SJSA1 (cell line): ENCODE data around the gene APLNR. TPM values are rescaled to one million over a fixed set of nuclear protein-coding genes. Genes with fewer than 3 reads are reported as not detected.

Experiments used
- DNase-seq, 2 experiments: peaks; one replicate each; pipeline ENCODE4 v3.0.0-alpha.2; 2015 to 2020; ENCODE audit warnings: low spot score in 2 of 2, low read depth in 1 of 2
- H3K27ac ChIP-seq: fragments of 250-450 bp; sonication (Bioruptor Pico); 2 replicates; pipeline ENCODE4 v1.5.1; 2020; ENCODE audit warnings: mild to moderate bottlenecking, moderate library complexity
- H3K27me3 ChIP-seq: fragments of 250-450 bp; sonication (Bioruptor Pico); replicated peaks from 2 replicates; pipeline ENCODE4 v1.5.1; 2020; ENCODE audit warnings: mild to moderate bottlenecking, moderate library complexity
- H3K36me3 ChIP-seq: fragments of 250-450 bp; sonication (Bioruptor Pico); 2 replicates; pipeline ENCODE4 v1.5.1; 2020; ENCODE audit warnings: mild to moderate bottlenecking
- H3K4me1 ChIP-seq: fragments of 250-450 bp; sonication (Bioruptor Pico); replicated peaks from 2 replicates; pipeline ENCODE4 v1.6.1; 2021; ENCODE audit warnings: mild to moderate bottlenecking
- H3K4me3 ChIP-seq: fragments of 250-450 bp; sonication (Bioruptor Pico); 2 replicates; pipeline ENCODE4 v1.5.1; 2020; ENCODE audit warnings: mild to moderate bottlenecking
- H3K9me3 ChIP-seq: fragments of 250-450 bp; sonication (Bioruptor Pico); replicated peaks from 2 replicates; pipeline ENCODE4 v1.5.1; 2020; ENCODE audit warnings: mild to moderate bottlenecking
- total RNA-seq: library from RNA; depleted of rRNA; stranded (reverse); fragments of >200 nt; shearing (Covaris generic); gene quantifications from 2 replicates; pipeline ENCODE4 v1.2.3, GENCODE V29; 2014

APLNR gene
- total RNA-seq, 1 experiment from 2014 or later, result not detected

GRCh38 chr11:57222239-57222638, 14.8 kb downstream of the APLNR start:
- H3K4me3 ChIP-seq, result no peak overlapping the region
- peaks cover 25% of the 10 kb centered on the region for H3K4me1 ChIP-seq
- H3K27ac ChIP-seq, result no peak overlapping the region
- no peaks in the 10 kb centered on the region for H3K27me3 ChIP-seq
- DNase-seq, result no peak
- no peaks in the 10 kb centered on the region for H3K36me3 ChIP-seq
- H3K9me3 ChIP-seq, result no peaks in the 10 kb centered on the region

- no peak overlapping the region for H3K27ac ChIP-seq
- peaks cover 33% of the 10 kb centered on the region for H3K4me1 ChIP-seq
- H3K36me3 ChIP-seq, result no peaks in the 10 kb centered on the region
- DNase-seq, result no peak
- no peak overlapping the region for H3K4me3 ChIP-seq
- H3K27me3 ChIP-seq, result no peaks in the 10 kb centered on the region
- no peaks in the 10 kb centered on the region for H3K9me3 ChIP-seq
These were observed 17.9 kb downstream of the APLNR start for GRCh38 chr11:57219021-57219627.

- Histone ChIP-seq H3K4me1 (peaks cover 24% of the 10 kb centered on the region), H3K4me3 (no peak overlapping the region), H3K36me3 (no peaks in the 10 kb centered on the region), H3K27me3 (no peaks in the 10 kb centered on the region), H3K27ac (no peak overlapping the region), H3K9me3 (no peaks in the 10 kb centered on the region)
- no peak for DNase-seq
These were observed 20.0 kb downstream of the APLNR start for GRCh38 chr11:57217053-57217452.

- Histone ChIP-seq H3K4me3 (no peak overlapping the region), H3K4me1 (peaks cover 24% of the 10 kb centered on the region), H3K36me3 (no peaks in the 10 kb centered on the region), H3K9me3 (no peaks in the 10 kb centered on the region), H3K27me3 (no peaks in the 10 kb centered on the region), H3K27ac (no peak overlapping the region)
- DNase-seq, result no peak
These were observed 20.6 kb downstream of the APLNR start for GRCh38 chr11:57216463-57216862.

GRCh38 chr11:57214494-57214893, 22.6 kb downstream of the APLNR start:
- H3K27me3 ChIP-seq, result no peaks in the 10 kb centered on the region
- no peaks in the 10 kb centered on the region for H3K9me3 ChIP-seq
- peaks cover 24% of the 10 kb centered on the region for H3K4me1 ChIP-seq
- no peak overlapping the region for H3K4me3 ChIP-seq
- no peaks in the 10 kb centered on the region for H3K36me3 ChIP-seq
- peak; percentile 71 to 74 for DNase-seq
- peak overlapping the region; percentile 45 for H3K27ac ChIP-seq

GRCh38 chr11:57214098-57214417, 23.0 kb downstream of the APLNR start:
- Histone ChIP-seq H3K9me3 (no peaks in the 10 kb centered on the region), H3K27ac (peak overlapping the region; percentile 45), H3K4me3 (no peak overlapping the region), H3K36me3 (no peaks in the 10 kb centered on the region), H3K27me3 (no peaks in the 10 kb centered on the region), H3K4me1 (peaks cover 24% of the 10 kb centered on the region)
- peak in 1 of 2 experiments; percentile 32 for DNase-seq

- H3K27me3 ChIP-seq, result no peaks in the 10 kb centered on the region
- H3K36me3 ChIP-seq, result no peaks in the 10 kb centered on the region
- H3K27ac ChIP-seq, result peak overlapping the region; percentile 13; the same call in 1 of the 2 replicates
- no peak for DNase-seq
- no peak overlapping the region for H3K4me3 ChIP-seq
- peaks cover 24% of the 10 kb centered on the region for H3K4me1 ChIP-seq
- H3K9me3 ChIP-seq, result no peaks in the 10 kb centered on the region
These were observed 23.5 kb downstream of the APLNR start for GRCh38 chr11:57213342-57214097.

GRCh38 chr11:57210781-57211180, 26.3 kb downstream of the APLNR start:
- no peak overlapping the region for H3K4me3 ChIP-seq

GRCh38 chr11:57207168-57207567, 29.9 kb downstream of the APLNR start:
- peaks cover 10% of the 10 kb centered on the region for H3K27me3 ChIP-seq
- H3K36me3 ChIP-seq, result no peaks in the 10 kb centered on the region
- no peak overlapping the region for H3K27ac ChIP-seq
- no peaks in the 10 kb centered on the region; the same call in 1 of the 2 replicates for H3K4me1 ChIP-seq
- no peaks in the 10 kb centered on the region for H3K9me3 ChIP-seq
- DNase-seq, result no peak
- no peak overlapping the region for H3K4me3 ChIP-seq

More at GRCh38 chr11:57210781-57211180, 26.3 kb downstream of the APLNR start:
- no peak for DNase-seq
- H3K27me3 ChIP-seq, result no peaks in the 10 kb centered on the region
- H3K9me3 ChIP-seq, result no peaks in the 10 kb centered on the region
- no peaks in the 10 kb centered on the region for H3K36me3 ChIP-seq
- peaks cover 19% of the 10 kb centered on the region for H3K4me1 ChIP-seq
- no peak overlapping the region for H3K27ac ChIP-seq

- DNase-seq, result peak in 1 of 2 experiments; percentile 16
- Histone ChIP-seq H3K4me3 (no peak overlapping the region), H3K27ac (no peak overlapping the region), H3K27me3 (peaks cover 20% of the 10 kb centered on the region), H3K9me3 (no peaks in the 10 kb centered on the region), H3K36me3 (no peaks in the 10 kb centered on the region), H3K4me1 (no peaks in the 10 kb centered on the region)
These were observed 31.9 kb downstream of the APLNR start for GRCh38 chr11:57205041-57205641.

- Histone ChIP-seq H3K9me3 (no peaks in the 10 kb centered on the region), H3K36me3 (no peaks in the 10 kb centered on the region)
These were observed 33.1 kb downstream of the APLNR start for GRCh38 chr11:57203882-57204480.

GRCh38 chr11:57203359-57203758, 33.7 kb downstream of the APLNR start:
- Histone ChIP-seq H3K4me1 (no peaks in the 10 kb centered on the region), H3K9me3 (no peaks in the 10 kb centered on the region), H3K27me3 (peaks cover 20% of the 10 kb centered on the region), H3K4me3 (no peak overlapping the region), H3K36me3 (no peaks in the 10 kb centered on the region), H3K27ac (no peak overlapping the region)
- no peak for DNase-seq

More at GRCh38 chr11:57203882-57204480, 33.1 kb downstream of the APLNR start:
- Histone ChIP-seq H3K4me3 (no peak overlapping the region), H3K27me3 (peaks cover 20% of the 10 kb centered on the region), H3K27ac (no peak overlapping the region), H3K4me1 (no peaks in the 10 kb centered on the region)
- no peak for DNase-seq

GRCh38 chr11:57202281-57202680, 34.8 kb downstream of the APLNR start:
- H3K27ac ChIP-seq, result no peak overlapping the region
- DNase-seq, result no peak
- H3K4me3 ChIP-seq, result no peak overlapping the region
- no peaks in the 10 kb centered on the region for H3K36me3 ChIP-seq
- H3K27me3 ChIP-seq, result peaks cover 20% of the 10 kb centered on the region
- H3K9me3 ChIP-seq, result no peaks in the 10 kb centered on the region
- no peaks in the 10 kb centered on the region for H3K4me1 ChIP-seq

GRCh38 chr11:57200917-57201316, 36.1 kb downstream of the APLNR start:
- Histone ChIP-seq H3K4me1 (no peaks in the 10 kb centered on the region), H3K27ac (no peak overlapping the region), H3K36me3 (no peaks in the 10 kb centered on the region), H3K27me3 (peaks cover 20% of the 10 kb centered on the region), H3K9me3 (no peaks in the 10 kb centered on the region), H3K4me3 (no peak overlapping the region)
- no peak for DNase-seq
